Bronchial epithelial cell (primary cell): ENCODE data around the gene IL19. TPM values are rescaled to one million over a fixed set of nuclear protein-coding genes. Genes with fewer than 3 reads are reported as not detected.

Source experiments
- DNase-seq: peaks from one replicate; pipeline ENCODE4 v3.0.0-alpha.2; 2010; ENCODE audit warnings: low read depth
- FAIRE-seq: peaks from 2 replicates; lab custom pipeline; 2011; peaks lifted over from hg19 to GRCh38; lab: Jason Lieb, UNC
- H3K27me3 ChIP-seq: 2 replicates; pipeline ENCODE4 v1.5.1; 2011; ENCODE audit warnings: low read length; ENCODE audit not compliant: control insufficient read depth, insufficient read depth
- H3K36me3 ChIP-seq: 2 replicates; pipeline ENCODE4 v1.5.1; 2011; ENCODE audit warnings: low read length; ENCODE audit not compliant: control insufficient read depth, insufficient read depth
- H3K4me3 ChIP-seq: 2 replicates; pipeline ENCODE4 v1.5.1; 2011; ENCODE audit warnings: mild to moderate bottlenecking, low read depth, low read length, control low read depth
- CTCF ChIP-seq: IDR thresholded peaks from 2 replicates; pipeline ENCODE4 v1.5.1; 2011; ENCODE audit warnings: mild to moderate bottlenecking, moderate library complexity, low read length, control low read depth, inconsistent platforms; ENCODE audit not compliant: insufficient read depth, severe bottlenecking
- total RNA-seq: library from RNA; depleted of rRNA; stranded (reverse); fragments of >200 nt; gene quantifications from 2 replicates; pipeline ENCODE4 v1.2.1, GENCODE V29; 2014

Gene IL19
- total RNA-seq, 1 donor from 2014 or later, result not detected

GRCh38 chr1:206732508-206732907 lies 38.1 kb upstream of the IL19 start:
- FAIRE-seq, result no peak
- Histone ChIP-seq H3K27me3 (no peaks in the 10 kb centered on the region), H3K36me3 (peaks cover 38% of the 10 kb centered on the region), H3K4me3 (no peak overlapping the region)
- no peak for TF ChIP-seq CTCF
- DNase-seq, result no peak

- H3K4me3 ChIP-seq, result no peak overlapping the region
- H3K27me3 ChIP-seq, result no peaks in the 10 kb centered on the region
- DNase-seq, result no peak
- TF ChIP-seq CTCF, result no peak
- FAIRE-seq, result no peak
- peaks cover 38% of the 10 kb centered on the region for H3K36me3 ChIP-seq
Measured at GRCh38 chr1:206732992-206733391, 37.6 kb upstream of the IL19 start.

- H3K36me3 ChIP-seq, result peaks cover 28% of the 10 kb centered on the region
- no peak overlapping the region for H3K4me3 ChIP-seq
- no peak for FAIRE-seq
- H3K27me3 ChIP-seq, result no peaks in the 10 kb centered on the region
- peak; percentile 83 for TF ChIP-seq CTCF
- peak; percentile 39 for DNase-seq
Measured at GRCh38 chr1:206734499-206735142, 36.0 kb upstream of the IL19 start.

DNA sequence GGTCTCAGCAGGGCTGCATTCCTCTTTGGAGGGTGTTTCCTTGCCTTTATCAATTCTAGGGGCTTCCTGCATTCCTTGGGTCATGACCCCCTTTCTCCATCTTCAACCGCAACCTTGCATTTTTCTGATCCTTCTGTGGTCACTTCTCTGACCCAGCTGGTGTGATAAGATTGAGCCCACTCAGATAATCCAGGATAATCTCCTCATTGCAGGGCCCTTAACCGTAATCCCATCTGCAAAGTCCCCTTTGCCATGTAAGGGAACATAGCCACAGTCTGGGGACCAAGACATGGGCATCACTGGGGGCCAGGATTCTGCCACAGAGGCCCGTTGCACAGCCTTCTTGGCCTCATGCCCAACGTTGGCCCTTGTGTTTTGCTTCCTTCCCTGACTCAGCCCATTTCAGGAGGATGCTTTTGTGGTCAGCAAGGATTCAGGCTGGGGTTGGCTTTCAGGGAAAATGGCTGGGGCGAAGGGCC lies 35.0 kb upstream of the IL19 start:
- Histone ChIP-seq H3K36me3 (peaks cover 22% of the 10 kb centered on the region), H3K27me3 (no peaks in the 10 kb centered on the region), H3K4me3 (no peak overlapping the region)
- DNase-seq, result no peak
- FAIRE-seq, result no peak
- TF ChIP-seq CTCF, result no peak

DNA sequence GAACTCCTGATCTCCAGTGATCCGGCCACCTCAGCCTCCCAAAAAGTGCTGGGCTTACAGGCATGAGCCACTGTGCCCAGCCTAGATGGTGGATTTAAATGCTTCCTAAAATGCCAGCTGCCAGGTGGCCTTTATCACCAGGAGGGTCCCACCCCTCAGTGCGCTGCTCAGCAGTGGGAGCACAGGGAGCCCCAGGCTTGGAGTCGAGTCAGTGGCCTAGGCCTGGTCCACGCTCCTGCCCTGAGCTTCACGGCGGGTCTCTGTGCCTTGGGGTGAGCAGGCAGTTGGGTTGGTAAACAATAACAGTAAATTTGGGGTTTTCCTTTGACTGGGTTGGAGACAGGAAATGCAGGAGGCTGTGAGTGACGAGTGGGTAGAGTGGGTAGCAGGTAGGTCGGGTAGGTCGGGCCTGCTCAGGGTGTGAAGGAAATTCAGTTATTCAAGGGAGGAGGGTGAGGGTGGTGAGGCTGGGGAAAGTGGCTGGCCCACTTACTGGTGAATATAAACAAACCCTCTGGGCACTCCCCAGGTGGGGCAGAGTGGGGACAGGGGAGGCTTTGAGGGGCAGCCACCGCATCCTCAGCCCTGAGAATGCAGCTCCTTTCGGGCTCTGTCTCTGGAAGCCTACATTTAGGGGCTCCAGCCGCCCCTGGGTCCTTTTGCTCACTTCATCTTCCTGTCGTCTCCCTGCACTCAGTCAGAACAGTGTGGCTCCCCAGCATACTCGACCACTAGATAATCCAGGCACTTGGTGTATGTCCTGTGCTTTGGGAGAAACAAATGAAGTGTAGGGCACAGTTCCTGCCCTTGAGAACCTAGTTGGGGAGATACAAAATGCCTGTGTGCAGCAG lies 33.5 kb upstream of the IL19 start:
- H3K36me3 ChIP-seq, result peaks cover 9% of the 10 kb centered on the region
- TF ChIP-seq CTCF, result no peak
- DNase-seq (no peak), FAIRE-seq (no peak)
- no peaks in the 10 kb centered on the region for H3K27me3 ChIP-seq
- no peak overlapping the region for H3K4me3 ChIP-seq
